Measurements from ENCODE around the gene CPT1C. TPM values are rescaled to one million over a fixed set of nuclear protein-coding genes. Genes with fewer than 3 reads are reported as not detected.

Gene CPT1C
- total RNA-seq, 1 donor from 2014 or later: 26.3 TPM

- H3K27ac Mint-ChIP-seq (ENCODE audit: unreplicated experiment): no peak overlapping the region
- DNase-seq (ENCODE audit: low spot score): no peak
- no peak for TF ChIP-seq CTCF (IDR thresholded peaks at IDR 0.05)
- H3K4me3 Mint-ChIP-seq (ENCODE audit: unreplicated experiment): no peak overlapping the region
- H3K36me3 Mint-ChIP-seq (ENCODE audit: low read depth): peaks cover 12% of the 10 kb centered on the region
- H3K27me3 Mint-ChIP-seq (ENCODE audit: low read depth): no peaks in the 10 kb centered on the region
- H3K9me3 Mint-ChIP-seq (ENCODE audit: low read depth): no peaks in the 10 kb centered on the region
- peaks cover 28% of the 10 kb centered on the region for H3K4me1 Mint-ChIP-seq (ENCODE audit: low read depth)
Measured at GRCh38 chr19:49688531-49689132, 2.3 kb upstream of the CPT1C start.

GRCh38 chr19:49689133-49690078, 1.5 kb upstream of the CPT1C start, which contains the start of gene ADM5:
TSS of gene ADM5 (plus strand) at chr19:49689594. CDS start at chr19:49689838, 244 bp downstream.
- Mint-ChIP-seq H3K27me3 (ENCODE audit: low read depth) (no peaks in the 10 kb centered on the region), H3K36me3 (ENCODE audit: low read depth) (peaks cover 12% of the 10 kb centered on the region), H3K4me1 (ENCODE audit: low read depth) (peaks cover 28% of the 10 kb centered on the region), H3K9me3 (ENCODE audit: low read depth) (no peaks in the 10 kb centered on the region), H3K4me3 (ENCODE audit: unreplicated experiment) (peak within 1 kb of the TSS; percentile 90), H3K27ac (ENCODE audit: unreplicated experiment) (no peak within 1 kb of the TSS)
- TF ChIP-seq CTCF (IDR thresholded peaks at IDR 0.05): peak; percentile 72
- no peak for DNase-seq (ENCODE audit: low spot score)

GRCh38 chr19:49690079-49690655, 749 bp upstream of the CPT1C start:
- Mint-ChIP-seq H3K9me3 (ENCODE audit: low read depth) (no peaks in the 10 kb centered on the region), H3K27ac (ENCODE audit: unreplicated experiment) (no peak overlapping the region), H3K36me3 (ENCODE audit: low read depth) (peaks cover 10% of the 10 kb centered on the region), H3K4me1 (ENCODE audit: low read depth) (peaks cover 28% of the 10 kb centered on the region), H3K4me3 (ENCODE audit: unreplicated experiment) (peak overlapping the region; percentile 90), H3K27me3 (ENCODE audit: low read depth) (no peaks in the 10 kb centered on the region)
- peak; percentile 57 for TF ChIP-seq CTCF (IDR thresholded peaks at IDR 0.05)
- DNase-seq (ENCODE audit: low spot score): no peak

GRCh38 chr19:49691243-49692146, 579 bp downstream of the CPT1C start:
- H3K9me3 Mint-ChIP-seq (ENCODE audit: low read depth): no peaks in the 10 kb centered on the region
- peak overlapping the region; percentile 83 for H3K27ac Mint-ChIP-seq (ENCODE audit: unreplicated experiment)
- peaks cover 4% of the 10 kb centered on the region for H3K36me3 Mint-ChIP-seq (ENCODE audit: low read depth)
- no peaks in the 10 kb centered on the region for H3K27me3 Mint-ChIP-seq (ENCODE audit: low read depth)
- TF ChIP-seq CTCF (IDR thresholded peaks at IDR 0.05): no peak
- peaks cover 28% of the 10 kb centered on the region for H3K4me1 Mint-ChIP-seq (ENCODE audit: low read depth)
- DNase-seq (ENCODE audit: low spot score): no peak
- peak overlapping the region; percentile 90 for H3K4me3 Mint-ChIP-seq (ENCODE audit: unreplicated experiment)

Measured in chondrocyte (in vitro differentiated cells).